HFFc6 (cell line): Measurements from ENCODE around the gene FAM120A. TPM values are rescaled to one million over a fixed set of nuclear protein-coding genes. Genes with fewer than 3 reads are reported as not detected.

Experiments used
- DNase-seq: peaks from one replicate; pipeline ENCODE4 v3.0.0-alpha.2; 2018
- H3K27ac Mint-ChIP-seq: 2 replicates; pipeline ENCODE4 v1.8.0; 2020; ENCODE audit warnings: mild to moderate bottlenecking, mixed read lengths
- H3K27me3 Mint-ChIP-seq: 2 replicates; pipeline ENCODE4 v1.8.0; 2021; ENCODE audit warnings: mild to moderate bottlenecking, moderate library complexity, mixed read lengths; ENCODE audit not compliant: insufficient read depth
- H3K36me3 Mint-ChIP-seq: 2 replicates; pipeline ENCODE4 v1.8.0; 2021; ENCODE audit warnings: low read depth, mixed read lengths
- H3K4me1 Mint-ChIP-seq: 2 replicates; pipeline ENCODE4 v1.8.0; 2020; ENCODE audit warnings: low read depth, mixed read lengths
- H3K4me3 Mint-ChIP-seq: 2 replicates; pipeline ENCODE4 v1.8.0; 2020; ENCODE audit warnings: mild to moderate bottlenecking, moderate library complexity, mixed read lengths
- H3K9me3 Mint-ChIP-seq: 2 replicates; pipeline ENCODE4 v1.8.0; 2020; ENCODE audit warnings: mild to moderate bottlenecking, mixed read lengths
- total RNA-seq, 6 experiments: library from RNA; stranded (reverse); fragmentation: NEBNext Ultra II Directional; extraction: Animal tissue kit (Norgen Biotek cat#: 25700); gene quantifications; 2 replicates in 1 of 6; 3 replicates in 5 of 6; pipeline ENCODE4 v1.2.3, GENCODE V29; 2021
- TF ChIP-seq, protein P1 (sequence below): fragments of 200-600 bp; sonication (generic); IDR thresholded peaks from 2 replicates; pipeline ENCODE4 v1.5.0; 2021; ENCODE audit warnings: antibody characterized with exemption, mild to moderate bottlenecking

The FAM120A gene
- total RNA-seq, 6 experiments from 2014 or later: 139 to 161 (median 155) TPM

DNA sequence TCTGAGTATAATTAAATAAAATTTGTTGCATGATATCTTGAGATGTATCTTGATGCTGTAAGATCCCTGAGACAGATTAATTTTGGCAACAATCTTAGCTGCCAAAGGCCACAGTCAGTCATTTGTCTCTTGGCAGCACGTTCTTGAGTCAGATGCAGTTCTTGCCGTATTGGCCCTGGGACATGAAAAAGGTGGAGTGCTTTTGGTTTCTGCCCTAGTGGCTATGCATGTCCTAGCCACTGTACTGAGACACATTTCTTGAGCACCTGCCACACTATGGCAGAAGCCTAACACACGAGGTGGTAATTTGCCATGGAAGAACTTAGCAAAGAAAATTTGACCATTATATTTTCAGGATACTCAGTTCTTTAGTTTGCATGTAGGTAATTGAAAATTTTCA is 79.9 kb downstream of the FAM120A start:
- Mint-ChIP-seq H3K27ac (no peak overlapping the region), H3K4me3 (no peak overlapping the region), H3K27me3 (no peaks in the 10 kb centered on the region; the same call in 1 of the 2 replicates), H3K4me1 (no peaks in the 10 kb centered on the region), H3K36me3 (peaks cover 37% of the 10 kb centered on the region), H3K9me3 (no peaks in the 10 kb centered on the region)
- TF ChIP-seq, protein P1, sequence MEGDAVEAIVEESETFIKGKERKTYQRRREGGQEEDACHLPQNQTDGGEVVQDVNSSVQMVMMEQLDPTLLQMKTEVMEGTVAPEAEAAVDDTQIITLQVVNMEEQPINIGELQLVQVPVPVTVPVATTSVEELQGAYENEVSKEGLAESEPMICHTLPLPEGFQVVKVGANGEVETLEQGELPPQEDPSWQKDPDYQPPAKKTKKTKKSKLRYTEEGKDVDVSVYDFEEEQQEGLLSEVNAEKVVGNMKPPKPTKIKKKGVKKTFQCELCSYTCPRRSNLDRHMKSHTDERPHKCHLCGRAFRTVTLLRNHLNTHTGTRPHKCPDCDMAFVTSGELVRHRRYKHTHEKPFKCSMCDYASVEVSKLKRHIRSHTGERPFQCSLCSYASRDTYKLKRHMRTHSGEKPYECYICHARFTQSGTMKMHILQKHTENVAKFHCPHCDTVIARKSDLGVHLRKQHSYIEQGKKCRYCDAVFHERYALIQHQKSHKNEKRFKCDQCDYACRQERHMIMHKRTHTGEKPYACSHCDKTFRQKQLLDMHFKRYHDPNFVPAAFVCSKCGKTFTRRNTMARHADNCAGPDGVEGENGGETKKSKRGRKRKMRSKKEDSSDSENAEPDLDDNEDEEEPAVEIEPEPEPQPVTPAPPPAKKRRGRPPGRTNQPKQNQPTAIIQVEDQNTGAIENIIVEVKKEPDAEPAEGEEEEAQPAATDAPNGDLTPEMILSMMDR: 0 out of 2 replicates have a peak, but pooled peaks have one; percentile 19
- DNase-seq: no peak

DNA sequence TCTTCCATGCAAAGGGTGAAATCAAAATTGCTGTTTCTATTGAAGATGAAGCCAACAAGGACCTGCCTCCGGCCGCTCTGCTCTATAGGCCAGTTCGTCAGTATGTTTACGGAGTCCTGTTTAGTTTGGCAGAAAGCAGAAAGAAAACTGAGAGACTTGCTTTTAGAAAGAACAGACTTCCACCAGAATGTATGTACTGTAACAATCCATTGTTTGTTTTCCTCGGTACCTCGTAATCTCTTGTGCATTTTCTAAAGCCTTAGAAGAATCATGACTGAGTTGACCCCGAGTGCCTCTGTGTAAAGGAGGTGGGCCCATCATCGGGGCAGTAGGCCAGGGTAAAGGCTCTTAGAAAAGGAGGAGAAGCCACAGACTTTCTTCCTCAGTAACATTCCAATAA is 80.7 kb downstream of the FAM120A start:
- Mint-ChIP-seq H3K36me3 (peaks cover 29% of the 10 kb centered on the region), H3K9me3 (no peaks in the 10 kb centered on the region), H3K4me3 (no peak overlapping the region), H3K4me1 (no peaks in the 10 kb centered on the region), H3K27ac (no peak overlapping the region), H3K27me3 (no peaks in the 10 kb centered on the region; the same call in 1 of the 2 replicates)
- no peak for DNase-seq
- TF ChIP-seq, protein P1: no peak

DNA sequence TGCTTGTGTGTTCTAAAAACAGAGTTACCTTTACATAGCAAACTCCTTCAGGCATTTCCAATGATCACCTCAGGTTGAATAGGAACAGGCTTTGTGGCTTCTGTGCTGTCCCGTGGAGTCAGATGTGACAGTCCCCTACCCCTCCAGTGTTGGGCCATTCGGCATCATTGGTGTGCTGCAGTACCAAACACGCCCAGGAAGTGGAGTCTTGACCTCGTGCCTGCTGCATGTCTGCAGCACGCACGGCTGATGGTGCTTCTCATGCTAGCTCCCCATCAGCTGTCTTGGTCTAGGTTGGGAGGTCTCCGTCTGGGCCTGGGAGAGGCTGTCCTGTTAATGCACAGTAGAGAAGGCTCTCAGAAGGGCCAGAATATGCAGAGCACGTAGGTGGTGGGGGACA is 82.4 kb downstream of the FAM120A start:
- Mint-ChIP-seq H3K36me3 (peaks cover 28% of the 10 kb centered on the region), H3K27ac (no peak overlapping the region), H3K4me1 (no peaks in the 10 kb centered on the region), H3K4me3 (no peak overlapping the region), H3K9me3 (no peaks in the 10 kb centered on the region), H3K27me3 (no peaks in the 10 kb centered on the region; the same call in 1 of the 2 replicates)
- no peak for DNase-seq
- TF ChIP-seq, protein P1: no peak

DNA sequence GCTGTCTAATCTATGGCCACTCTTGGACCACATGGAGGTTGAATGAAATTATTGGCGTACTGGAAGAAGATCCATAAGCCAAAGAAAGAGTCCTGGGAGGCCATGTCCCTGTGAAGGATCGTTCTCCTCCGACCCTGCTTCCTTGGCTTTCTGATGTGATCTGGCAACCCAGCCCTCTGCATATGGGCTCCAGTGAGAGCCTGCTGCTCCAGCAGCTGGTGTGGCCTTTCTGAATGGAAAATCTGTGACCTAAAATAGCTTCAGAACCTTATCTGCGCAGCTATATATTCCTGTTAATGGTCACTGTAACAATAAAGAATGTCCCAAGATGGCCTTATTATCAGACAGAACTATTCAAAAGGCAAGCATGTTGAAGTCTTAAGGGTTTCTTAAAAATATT is 84.7 kb downstream of the FAM120A start:
- Mint-ChIP-seq H3K4me3 (no peak overlapping the region), H3K27ac (no peak overlapping the region), H3K27me3 (no peaks in the 10 kb centered on the region; the same call in 1 of the 2 replicates), H3K4me1 (no peaks in the 10 kb centered on the region), H3K36me3 (peaks cover 23% of the 10 kb centered on the region), H3K9me3 (no peaks in the 10 kb centered on the region)
- TF ChIP-seq, protein P1: no peak
- no peak for DNase-seq

DNA sequence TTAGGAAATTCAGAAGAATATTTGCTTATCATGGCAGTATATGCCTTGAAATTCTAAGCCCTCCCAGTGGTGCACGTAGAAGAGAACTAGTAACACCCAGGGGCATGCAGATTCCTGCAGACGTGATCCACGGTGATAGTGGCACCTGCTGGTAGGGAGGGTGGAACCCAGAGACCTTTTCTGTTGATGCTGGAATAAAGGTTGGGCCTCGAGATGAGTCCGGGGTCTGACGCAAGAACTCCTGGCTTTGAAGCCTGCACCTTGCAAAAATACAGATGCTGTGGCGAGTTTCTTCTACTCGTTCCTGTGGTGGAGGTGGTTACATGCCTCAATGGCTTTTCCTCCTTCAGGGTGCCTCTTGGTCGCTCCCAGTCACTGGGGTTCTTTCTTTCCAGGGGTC is 85.4 kb downstream of the FAM120A start:
- DNase-seq: no peak
- no peak overlapping the region for H3K4me3 Mint-ChIP-seq
- peaks cover 23% of the 10 kb centered on the region for H3K36me3 Mint-ChIP-seq
- H3K27me3 Mint-ChIP-seq: no peaks in the 10 kb centered on the region; the same call in 1 of the 2 replicates
- H3K27ac Mint-ChIP-seq: no peak overlapping the region
- TF ChIP-seq, protein P1: no peak
- H3K9me3 Mint-ChIP-seq: no peaks in the 10 kb centered on the region
- H3K4me1 Mint-ChIP-seq: no peaks in the 10 kb centered on the region

DNA sequence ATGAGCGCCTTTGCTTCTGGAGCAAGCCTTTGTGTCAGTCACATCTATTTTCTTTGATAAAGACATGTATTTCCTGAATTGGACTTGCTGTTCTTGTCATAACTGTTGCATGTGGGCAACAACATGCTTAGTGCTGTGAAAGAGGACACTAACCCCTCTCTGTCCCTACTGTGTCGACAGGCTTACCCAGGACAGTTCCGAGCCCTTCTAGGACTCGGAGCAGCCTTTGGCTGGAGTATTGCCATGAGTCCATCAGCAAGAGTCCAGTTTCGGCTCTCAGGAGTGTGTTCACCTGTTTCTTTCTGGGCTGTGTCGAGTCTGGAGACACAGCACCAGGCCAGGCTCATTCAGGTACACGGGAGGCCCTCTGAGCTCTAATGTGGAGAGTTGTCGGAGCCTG is 88.8 kb downstream of the FAM120A start:
- no peaks in the 10 kb centered on the region for H3K4me1 Mint-ChIP-seq
- TF ChIP-seq, protein P1: no peak
- H3K9me3 Mint-ChIP-seq: no peaks in the 10 kb centered on the region
- no peak overlapping the region for H3K4me3 Mint-ChIP-seq
- no peaks in the 10 kb centered on the region; the same call in none of the 2 replicates for H3K36me3 Mint-ChIP-seq
- no peak for DNase-seq
- H3K27me3 Mint-ChIP-seq: no peaks in the 10 kb centered on the region
- no peak overlapping the region for H3K27ac Mint-ChIP-seq
